Right lobe of liver (tissue), 6 donors: ENCODE results near the gene S100B. TPM values are rescaled to one million over a fixed set of nuclear protein-coding genes. Genes with fewer than 3 reads are reported as not detected.
"Not testable (repeated sequence)": the region's sequence is repeated elsewhere in the genome, so short reads cannot be mapped to it uniquely, and the experiment has no call there.

Experiments
- ATAC-seq, 4 donors: fragments of 200-7000 bp; cut with Tn5 transposase; one replicate each; pipeline ENCODE4 v1.9.1; 2020; ENCODE audit warnings: mild to moderate bottlenecking in 4 of 4, moderate library complexity in 4 of 4
- DNase-seq, 3 donors: peaks; one replicate each; pipeline ENCODE4 v3.0.0-alpha.2; 2020
- H3K27ac ChIP-seq, 3 donors: fragments of 200-600 bp; one replicate each; pipeline ENCODE4 v1.8.0; 2022
- H3K27me3 ChIP-seq, 2 donors: fragments of 200-600 bp; one replicate each; pipeline ENCODE4 v1.8.0; 2022
- H3K36me3 ChIP-seq, 4 donors: fragments of 200-600 bp; sonication (generic) in 1 of 4; one replicate each; pipeline versions ENCODE4 v1.5.1 to v1.8.0; 2017 to 2022; ENCODE audit warnings: control low read depth in 1 of 4
- H3K4me1 ChIP-seq, 4 donors: fragments of 200-600 bp; sonication (generic) in 1 of 4; one replicate each; pipeline versions ENCODE4 v1.5.1 to v1.8.0; 2017 to 2022; ENCODE audit warnings: control low read depth in 1 of 4
- H3K4me3 ChIP-seq, 3 donors: fragments of 200-600 bp; one replicate each; pipeline ENCODE4 v1.8.0; 2022
- H3K9me3 ChIP-seq, 4 donors: fragments of 200-600 bp; sonication (generic) in 1 of 4; one replicate each; pipeline versions ENCODE4 v1.5.1 to v1.8.0; 2017 to 2022; ENCODE audit warnings: control low read depth in 1 of 4
- CTCF ChIP-seq, 4 donors: fragments of 200-600 bp in 3 of 4; fragments of 450-650 bp in 1 of 4; IDR thresholded peaks; one replicate each; pipeline versions ENCODE4 v1.5.1 to v1.8.0; 2016 to 2022; ENCODE audit warnings: antibody characterized with exemption in 4 of 4, mild to moderate bottlenecking in 2 of 4
- POLR2A ChIP-seq: fragments of 450-650 bp; IDR thresholded peaks from one replicate; pipeline ENCODE4 v1.6.1; 2017; ENCODE audit warnings: antibody characterized with exemption, mild to moderate bottlenecking
- WGBS: methylation state at CpG from one replicate; pipeline ENCODE4 v1.1.6; 2018; ENCODE audit warnings: low coverage, low lambda C conversion rate; ENCODE audit not compliant: insufficient coverage; ENCODE audit errors: missing lambda C conversion rate; 5-methylcytosine and 5-hydroxymethylcytosine counted together
- intact Hi-C, 2 donors: fragments of 100-400 bp; cut with DNase I; formaldehyde crosslinking; loops; one replicate each; pipeline versions ENCODE4 v1.11.2 to v1.14.1; 2022
- total RNA-seq, 6 experiments: library from RNA; depleted of rRNA in 2 of 6; stranded (reverse); fragments of >200 nt in 2 of 6; fragmentation: NEBNext Ultra II Directional in 3 of 6; extraction: Animal tissue kit (Norgen Biotek cat#: 25700) in 3 of 6; gene quantifications; one replicate each; pipeline versions ENCODE4 v1.1.0 to v1.2.4, GENCODE V29; 2016 to 2023
- donor health status: DM: no; HTN: yes; CAD: no.
- donor health status: DM: no; HTN: no; CAD: no.
- donor health status: DM: no; HTN: no; CAD: no.
- donor health status: DM: no; HTN: yes; CAD: no.
- donor health status: DM: no; HTN: yes; CAD: no.

The S100B gene
- total RNA-seq, 6 experiments from 2014 or later: 0.49 to 0.78 (median 0.62) TPM; not detected in 3

GRCh38 chr21:46633566-46633965 lies 28.7 kb upstream of the S100B start:
- 87% methylated on average over 5 of the region's 5 CpGs for WGBS
- Histone ChIP-seq H3K36me3 (peaks cover 0 to 4% (median 0%) of the 10 kb centered on the region in 4 donors), H3K9me3 (no peaks in the 10 kb centered on the region), H3K4me1 (no peaks in the 10 kb centered on the region), H3K27me3 (no peaks in the 10 kb centered on the region), H3K4me3 (no peak overlapping the region), H3K27ac (no peak overlapping the region)
- DNase-seq (no peak), ATAC-seq (no peak)
- TF ChIP-seq CTCF (IDR thresholded peaks at IDR 0.05) (no peak), POLR2A (no peak)
- intact Hi-C loops: no loop called here

- 77% methylated on average over 2 of the region's 2 CpGs for WGBS
- H3K27me3 ChIP-seq, ATAC-seq, DNase-seq, H3K27ac ChIP-seq, H3K36me3 ChIP-seq, H3K4me1 ChIP-seq, H3K4me3 ChIP-seq, H3K9me3 ChIP-seq, intact Hi-C loops: not testable (repeated sequence)
These were observed 26.0 kb upstream of the S100B start for GRCh38 chr21:46630915-46631314.

GRCh38 chr21:46628868-46629267 lies 24.0 kb upstream of the S100B start:
- Histone ChIP-seq H3K36me3 (no peaks in the 10 kb centered on the region), H3K9me3 (no peaks in the 10 kb centered on the region), H3K4me3 (no peak overlapping the region), H3K4me1 (no peaks in the 10 kb centered on the region), H3K27ac (no peak overlapping the region), H3K27me3 (no peaks in the 10 kb centered on the region)
- intact Hi-C loops: no loop called here
- ATAC-seq (no peak), DNase-seq (no peak)
- 58% methylated on average over 5 of the region's 6 CpGs for WGBS
- TF ChIP-seq POLR2A (no peak), CTCF (IDR thresholded peaks at IDR 0.05) (no peak)

GRCh38 chr21:46627726-46628125 lies 22.8 kb upstream of the S100B start:
- H3K9me3 ChIP-seq: no peaks in the 10 kb centered on the region
- no peaks in the 10 kb centered on the region for H3K4me1 ChIP-seq
- no peak overlapping the region for H3K27ac ChIP-seq
- 90% methylated on average over 3 of the region's 4 CpGs for WGBS
- no peaks in the 10 kb centered on the region for H3K27me3 ChIP-seq
- H3K4me3 ChIP-seq: no peak overlapping the region
- intact Hi-C loops: no loop called here
- TF ChIP-seq CTCF (IDR thresholded peaks at IDR 0.05): no peak
- TF ChIP-seq POLR2A: no peak
- DNase-seq: no peak
- H3K36me3 ChIP-seq: no peaks in the 10 kb centered on the region
- no peak for ATAC-seq

- TF ChIP-seq CTCF (IDR thresholded peaks at IDR 0.05) (no peak), POLR2A (no peak)
- Histone ChIP-seq H3K4me1 (no peaks in the 10 kb centered on the region), H3K27me3 (no peaks in the 10 kb centered on the region), H3K27ac (no peak overlapping the region), H3K9me3 (no peaks in the 10 kb centered on the region), H3K4me3 (no peak overlapping the region), H3K36me3 (no peaks in the 10 kb centered on the region)
- no peak for DNase-seq
- intact Hi-C loops: no loop called here
- 30% methylated on average over 5 of the region's 6 CpGs for WGBS
- ATAC-seq: no peak
These were observed 22.2 kb upstream of the S100B start for GRCh38 chr21:46626975-46627501.
